ENCODE measurements around the gene UBE3D. TPM values are rescaled to one million over a fixed set of nuclear protein-coding genes. Genes with fewer than 3 reads are reported as not detected.

Gene UBE3D
- total and polyA plus RNA-seq, 9 donors: 5.9 to 13.5 (median 8.2) TPM

DNA sequence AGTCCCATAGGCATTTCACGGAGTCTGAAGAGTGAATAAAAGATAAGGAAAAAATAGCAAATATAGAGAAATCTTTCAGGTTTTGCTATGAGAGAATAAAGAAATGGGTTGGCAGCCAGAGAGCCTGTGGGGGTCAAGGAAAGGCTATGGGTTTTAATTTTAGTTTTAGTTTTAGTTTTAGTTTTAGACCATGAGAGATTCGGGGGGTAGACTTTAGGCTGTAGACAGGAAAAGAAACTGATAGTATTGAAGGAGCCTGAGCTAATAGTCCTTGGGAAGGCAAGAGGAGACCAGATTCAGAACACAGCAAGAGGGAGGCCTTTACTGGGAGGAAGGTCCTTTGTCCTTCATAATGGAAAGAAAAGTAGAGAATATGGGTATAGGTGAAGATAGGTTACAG is 21.1 kb upstream of the UBE3D start:
- Histone ChIP-seq H3K36me3 (ENCODE audit: control insufficient read depth, insufficient read depth, low read length) (no peaks in the 10 kb centered on the region), H3K4me3 (ENCODE audit: low read length) (no peak overlapping the region), H3K27ac (ENCODE audit: low read length) (no peak overlapping the region), H3K27me3 (ENCODE audit: control insufficient read depth, insufficient read depth, low read length) (no peaks in the 10 kb centered on the region), H3K4me1 (ENCODE audit: control insufficient read depth, insufficient read depth, low read length) (no peaks in the 10 kb centered on the region), H3K9me3 (replicated peaks; ENCODE audit: control insufficient read depth, low read depth, low read length) (no peaks in the 10 kb centered on the region)
- no peak for DNase-seq
- 96% methylated on average over 2 of the region's 2 CpGs for WGBS (ENCODE audit: insufficient coverage)

DNA sequence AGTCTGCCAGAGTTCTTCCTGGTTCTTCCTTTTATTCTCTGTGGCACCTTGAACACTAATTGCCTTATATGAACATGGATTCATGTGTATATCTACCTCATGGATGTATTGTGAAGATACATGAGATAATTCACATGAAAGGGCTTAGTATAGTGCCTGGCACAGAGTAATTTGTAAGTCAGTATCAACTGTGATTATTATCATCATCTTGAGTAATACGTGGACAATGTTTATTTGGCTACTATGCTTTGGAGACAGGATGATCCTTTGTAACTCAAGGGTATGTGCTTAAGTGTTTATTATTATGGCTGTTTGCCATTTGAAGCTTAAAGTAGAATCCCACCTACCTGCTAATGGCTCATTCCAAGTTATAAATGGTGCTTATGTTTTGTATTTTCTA is 17.8 kb upstream of the UBE3D start:
- no CpG with 5 or more reads among the region's 1 CpG for WGBS (ENCODE audit: insufficient coverage)
- no peaks in the 10 kb centered on the region for H3K27me3 ChIP-seq (ENCODE audit: control insufficient read depth, insufficient read depth, low read length)
- H3K4me1 ChIP-seq (ENCODE audit: control insufficient read depth, insufficient read depth, low read length): no peaks in the 10 kb centered on the region
- H3K9me3 ChIP-seq (replicated peaks; ENCODE audit: control insufficient read depth, low read depth, low read length): no peaks in the 10 kb centered on the region
- DNase-seq: no peak
- H3K36me3 ChIP-seq (ENCODE audit: control insufficient read depth, insufficient read depth, low read length): no peaks in the 10 kb centered on the region
- H3K27ac ChIP-seq (ENCODE audit: low read length): no peak overlapping the region
- H3K4me3 ChIP-seq (ENCODE audit: low read length): no peak overlapping the region

DNA sequence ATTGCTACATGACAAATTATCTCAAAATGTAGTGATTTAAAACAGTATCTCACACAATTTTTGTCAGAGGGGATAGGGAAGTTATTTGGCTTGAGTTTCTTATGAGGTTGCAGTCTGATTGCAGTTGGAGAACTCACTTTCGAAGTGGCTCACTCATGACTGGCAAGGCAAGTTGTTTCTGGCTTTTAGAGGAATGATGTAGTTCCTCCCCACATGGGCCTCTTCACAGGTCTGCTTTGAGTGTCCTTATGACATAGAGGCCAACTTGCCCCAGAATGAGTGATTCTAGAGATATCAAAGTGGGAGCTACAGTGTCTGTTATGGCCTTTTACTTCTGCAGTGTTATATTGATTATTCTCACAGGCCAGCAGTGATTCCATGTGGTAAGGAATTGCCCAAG is 8.0 kb upstream of the UBE3D start:
- Histone ChIP-seq H3K27ac (ENCODE audit: low read length) (no peak overlapping the region), H3K36me3 (ENCODE audit: control insufficient read depth, insufficient read depth, low read length) (no peaks in the 10 kb centered on the region), H3K4me3 (ENCODE audit: low read length) (no peak overlapping the region), H3K4me1 (ENCODE audit: control insufficient read depth, insufficient read depth, low read length) (no peaks in the 10 kb centered on the region), H3K9me3 (replicated peaks; ENCODE audit: control insufficient read depth, low read depth, low read length) (no peaks in the 10 kb centered on the region), H3K27me3 (ENCODE audit: control insufficient read depth, insufficient read depth, low read length) (no peaks in the 10 kb centered on the region)
- WGBS (ENCODE audit: insufficient coverage): no CpG with 5 or more reads among the region's 1 CpG
- DNase-seq: peak; percentile 14

DNA sequence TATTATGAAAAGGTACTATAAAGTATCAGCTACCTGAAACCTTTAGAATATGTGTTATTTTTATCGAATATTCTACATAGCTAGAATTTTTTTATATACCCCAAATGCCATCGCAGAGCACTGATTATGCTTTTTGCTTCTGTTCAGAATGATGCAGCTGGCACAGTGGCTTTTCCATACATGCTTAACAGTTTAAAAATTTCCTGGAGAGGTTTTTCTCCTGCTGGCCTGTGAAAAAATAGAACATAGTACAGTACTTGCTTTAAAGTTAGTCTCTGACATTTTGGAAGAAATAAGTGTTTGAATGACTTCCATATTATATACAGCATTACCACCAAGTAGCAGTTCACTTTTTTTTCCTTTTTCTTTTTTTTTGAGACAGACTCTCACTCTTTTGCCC is 7.1 kb upstream of the UBE3D start:
- no CpG with 5 or more reads among the region's 2 CpGs for WGBS (ENCODE audit: insufficient coverage)
- DNase-seq: peak; percentile 72
- Histone ChIP-seq H3K4me3 (ENCODE audit: low read length) (no peak overlapping the region), H3K36me3 (ENCODE audit: control insufficient read depth, insufficient read depth, low read length) (no peaks in the 10 kb centered on the region), H3K9me3 (replicated peaks; ENCODE audit: control insufficient read depth, low read depth, low read length) (no peaks in the 10 kb centered on the region), H3K27me3 (ENCODE audit: control insufficient read depth, insufficient read depth, low read length) (no peaks in the 10 kb centered on the region), H3K27ac (ENCODE audit: low read length) (no peak overlapping the region), H3K4me1 (ENCODE audit: control insufficient read depth, insufficient read depth, low read length) (no peaks in the 10 kb centered on the region)

DNA sequence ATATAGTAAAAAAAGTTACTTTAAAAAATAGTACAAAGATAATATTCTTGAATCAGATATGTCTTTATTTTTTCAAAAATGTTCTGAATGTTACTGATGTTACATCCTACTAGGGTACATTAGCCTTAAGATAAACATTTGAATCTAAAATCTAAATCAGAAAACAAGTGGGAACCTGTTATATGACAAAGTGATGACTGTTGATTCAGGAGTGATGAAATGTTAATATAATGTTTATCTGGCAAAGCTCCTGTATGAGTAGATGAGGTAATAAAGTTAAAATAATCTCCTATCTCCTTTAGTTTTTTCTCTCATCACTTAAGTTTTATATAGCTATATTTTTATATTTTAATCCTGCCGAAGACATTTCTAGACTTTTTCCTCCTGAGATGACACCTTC is 6.1 kb upstream of the UBE3D start:
- WGBS (ENCODE audit: insufficient coverage): no CpG with 5 or more reads among the region's 1 CpG
- no peak for DNase-seq
- H3K27ac ChIP-seq (ENCODE audit: low read length): no peak overlapping the region

DNA sequence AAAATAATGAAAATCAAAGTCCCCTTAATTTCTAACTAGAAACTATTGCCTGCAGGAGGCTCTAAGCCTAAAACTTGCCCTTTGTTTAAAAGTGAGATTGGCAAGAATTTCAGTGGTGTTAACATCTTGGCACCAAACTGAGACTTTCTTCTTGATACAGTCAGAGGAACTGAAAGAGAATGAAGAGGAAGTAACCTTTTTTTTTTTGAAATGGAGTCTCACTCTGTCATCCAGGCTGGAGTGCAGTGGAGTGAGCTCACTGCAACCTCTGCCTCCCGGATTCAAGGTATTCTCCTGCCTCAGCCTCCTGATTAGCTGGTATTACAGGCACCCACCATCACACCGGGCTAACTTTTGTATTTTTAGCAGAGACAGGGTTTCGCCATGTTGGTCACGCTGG is 5.4 kb upstream of the UBE3D start:
- no peak overlapping the region for H3K27ac ChIP-seq (ENCODE audit: low read length)
- H3K4me1 ChIP-seq (ENCODE audit: control insufficient read depth, insufficient read depth, low read length): no peaks in the 10 kb centered on the region
- no peaks in the 10 kb centered on the region for H3K36me3 ChIP-seq (ENCODE audit: control insufficient read depth, insufficient read depth, low read length)
- no peak overlapping the region for H3K4me3 ChIP-seq (ENCODE audit: low read length)
- H3K27me3 ChIP-seq (ENCODE audit: control insufficient read depth, insufficient read depth, low read length): no peaks in the 10 kb centered on the region
- no peaks in the 10 kb centered on the region for H3K9me3 ChIP-seq (replicated peaks; ENCODE audit: control insufficient read depth, low read depth, low read length)
- 84% methylated on average over 4 of the region's 4 CpGs for WGBS (ENCODE audit: insufficient coverage)
- DNase-seq: peak; percentile 25

More for the DNA sequence above, 6.1 kb upstream of the UBE3D start:
- no peaks in the 10 kb centered on the region for H3K27me3 ChIP-seq (ENCODE audit: control insufficient read depth, insufficient read depth, low read length)
- H3K4me1 ChIP-seq (ENCODE audit: control insufficient read depth, insufficient read depth, low read length): no peaks in the 10 kb centered on the region
- no peaks in the 10 kb centered on the region for H3K36me3 ChIP-seq (ENCODE audit: control insufficient read depth, insufficient read depth, low read length)
- no peaks in the 10 kb centered on the region for H3K9me3 ChIP-seq (replicated peaks; ENCODE audit: control insufficient read depth, low read depth, low read length)
- no peak overlapping the region for H3K4me3 ChIP-seq (ENCODE audit: low read length)

DNA sequence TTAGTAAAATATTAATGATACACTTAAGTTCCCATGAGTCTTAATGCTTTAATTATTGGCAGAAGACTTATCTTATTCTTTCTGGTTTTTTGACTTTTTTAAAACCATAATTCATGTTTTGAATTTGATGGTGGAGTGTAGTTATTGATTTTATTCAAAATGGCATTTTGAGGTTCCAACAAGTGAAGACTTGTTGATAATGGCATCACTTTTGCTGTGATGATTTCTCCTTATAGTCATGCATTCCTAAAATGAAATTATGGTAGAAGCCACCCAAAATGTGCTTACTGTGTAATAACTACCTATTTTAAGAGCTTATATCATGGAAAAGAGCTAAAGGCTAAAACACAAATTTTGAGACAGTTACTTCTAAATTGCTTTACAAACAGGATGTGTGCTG is 4.0 kb upstream of the UBE3D start:
- Histone ChIP-seq H3K27me3 (ENCODE audit: control insufficient read depth, insufficient read depth, low read length) (no peaks in the 10 kb centered on the region), H3K9me3 (replicated peaks; ENCODE audit: control insufficient read depth, low read depth, low read length) (no peaks in the 10 kb centered on the region), H3K36me3 (ENCODE audit: control insufficient read depth, insufficient read depth, low read length) (no peaks in the 10 kb centered on the region), H3K4me3 (ENCODE audit: low read length) (no peak overlapping the region), H3K4me1 (ENCODE audit: control insufficient read depth, insufficient read depth, low read length) (peaks cover 3% of the 10 kb centered on the region), H3K27ac (ENCODE audit: low read length) (no peak overlapping the region)
- DNase-seq: no peak

DNA sequence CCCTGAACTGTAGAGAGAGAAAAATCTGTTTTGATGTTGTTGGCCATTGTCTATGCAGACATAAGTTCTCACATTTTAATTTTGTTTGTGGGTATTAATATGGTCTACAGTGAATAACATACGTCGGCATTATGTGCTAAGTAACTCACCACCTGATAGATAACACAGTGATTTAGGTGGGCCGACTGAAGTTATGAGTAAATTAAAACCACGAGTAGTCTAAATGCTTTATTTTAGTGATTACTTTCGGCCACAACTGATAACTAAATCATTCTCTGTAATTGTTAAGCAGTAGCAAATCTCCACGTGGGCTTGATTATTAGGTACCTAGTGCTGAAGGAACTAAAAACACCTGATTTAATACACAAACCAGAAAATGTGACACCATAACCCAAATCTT is 3.0 kb upstream of the UBE3D start:
- Histone ChIP-seq H3K36me3 (ENCODE audit: control insufficient read depth, insufficient read depth, low read length) (no peaks in the 10 kb centered on the region), H3K27ac (ENCODE audit: low read length) (no peak overlapping the region), H3K9me3 (replicated peaks; ENCODE audit: control insufficient read depth, low read depth, low read length) (no peaks in the 10 kb centered on the region), H3K4me3 (ENCODE audit: low read length) (peak overlapping the region; percentile 96), H3K27me3 (ENCODE audit: control insufficient read depth, insufficient read depth, low read length) (no peaks in the 10 kb centered on the region), H3K4me1 (ENCODE audit: control insufficient read depth, insufficient read depth, low read length) (peaks cover 3% of the 10 kb centered on the region)
- no peak for DNase-seq
- WGBS (ENCODE audit: insufficient coverage): no CpG with 5 or more reads among the region's 6 CpGs

DNA sequence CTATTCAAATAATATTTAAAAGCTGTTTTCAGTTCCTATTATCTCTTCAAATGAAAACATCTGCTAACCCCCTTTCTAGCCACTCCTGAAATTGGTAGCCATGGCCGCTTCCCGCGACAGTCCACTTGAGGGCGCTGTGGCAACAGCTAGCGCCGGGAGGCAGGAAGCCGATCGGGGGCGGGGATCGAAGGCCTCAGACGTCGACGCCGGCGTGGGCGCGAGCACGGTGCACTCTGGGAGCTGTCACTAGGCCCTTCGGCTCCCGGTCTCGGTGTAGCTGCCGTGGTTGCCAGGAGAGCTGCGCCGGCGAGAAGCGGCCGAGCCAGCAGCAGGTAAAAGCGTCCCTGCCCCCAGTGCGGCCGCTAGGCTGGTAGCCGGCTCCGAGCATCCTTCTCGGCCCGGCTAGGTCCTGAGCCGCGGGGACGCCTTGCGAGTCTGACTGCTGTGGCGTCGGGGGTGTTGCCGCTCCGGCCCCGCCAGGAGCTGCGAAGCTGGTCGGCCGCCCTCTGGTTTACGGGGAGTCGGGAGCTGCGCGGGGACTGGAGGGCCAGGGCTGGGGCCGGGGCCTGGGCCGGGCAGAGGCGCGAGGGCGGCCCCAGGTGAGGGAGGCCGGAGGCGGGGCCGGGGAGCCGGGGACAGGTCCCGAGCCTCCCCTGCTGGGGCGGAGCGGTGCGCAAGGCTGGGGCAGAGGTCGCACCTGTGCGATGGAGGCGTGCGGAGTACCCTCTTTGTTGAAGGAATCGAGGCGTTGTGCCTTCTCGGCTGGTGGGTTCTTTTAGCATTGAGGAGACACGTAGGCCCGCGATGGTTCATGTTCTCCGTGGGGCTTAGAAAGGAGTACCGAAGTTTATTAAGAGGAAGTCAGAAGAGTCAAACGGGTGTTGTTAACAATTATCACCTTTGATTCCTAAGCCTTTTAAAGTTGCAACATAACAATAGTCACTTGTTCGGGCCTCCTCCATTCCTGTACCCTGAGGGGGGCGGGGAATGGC is 2.1 kb upstream of the UBE3D start, which contains the start of gene DOP1A:
TSS of gene DOP1A (plus strand) at position 224 of the 992 bp plus-strand sequence. CDS start 29,307 bp downstream, outside the sequence.
- H3K27ac ChIP-seq (ENCODE audit: low read length): peak within 1 kb of the TSS; percentile 78
- no peaks in the 10 kb centered on the region for H3K36me3 ChIP-seq (ENCODE audit: control insufficient read depth, insufficient read depth, low read length)
- peak; percentile 97 for DNase-seq
- no peaks in the 10 kb centered on the region for H3K9me3 ChIP-seq (replicated peaks; ENCODE audit: control insufficient read depth, low read depth, low read length)
- H3K4me1 ChIP-seq (ENCODE audit: control insufficient read depth, insufficient read depth, low read length): peaks cover 3% of the 10 kb centered on the region
- no peaks in the 10 kb centered on the region for H3K27me3 ChIP-seq (ENCODE audit: control insufficient read depth, insufficient read depth, low read length)
- peak within 1 kb of the TSS; percentile 96 for H3K4me3 ChIP-seq (ENCODE audit: low read length)
- WGBS (ENCODE audit: insufficient coverage): under 1% methylated on average over 66 of the region's 78 CpGs

DNA sequence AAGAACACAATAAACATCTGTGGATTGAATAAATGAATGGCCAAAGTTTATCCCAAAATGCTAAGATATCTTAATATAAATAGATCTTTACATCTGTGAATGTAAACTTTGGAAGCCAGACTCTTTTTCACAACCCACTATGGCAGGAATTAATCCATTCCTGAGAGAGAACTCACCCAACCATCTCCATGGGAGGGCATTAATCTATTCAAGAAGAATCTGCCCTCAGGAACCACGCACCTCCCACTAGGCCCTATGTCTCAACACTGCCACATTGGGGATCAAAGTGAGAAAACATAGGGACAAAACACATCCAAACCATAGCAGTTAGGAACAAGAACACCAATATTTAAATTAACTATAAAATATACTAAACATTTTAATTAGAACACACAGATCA is 3.4 kb downstream of the UBE3D start:
- no peak for DNase-seq
- Histone ChIP-seq H3K4me3 (ENCODE audit: low read length) (no peak overlapping the region), H3K9me3 (replicated peaks; ENCODE audit: control insufficient read depth, low read depth, low read length) (no peaks in the 10 kb centered on the region), H3K27ac (ENCODE audit: low read length) (no peak overlapping the region), H3K4me1 (ENCODE audit: control insufficient read depth, insufficient read depth, low read length) (peaks cover 3% of the 10 kb centered on the region), H3K27me3 (ENCODE audit: control insufficient read depth, insufficient read depth, low read length) (no peaks in the 10 kb centered on the region), H3K36me3 (ENCODE audit: control insufficient read depth, insufficient read depth, low read length) (peaks cover 6% of the 10 kb centered on the region)
- no CpG with 5 or more reads among the region's 1 CpG for WGBS (ENCODE audit: insufficient coverage)

Measured in muscle of leg (tissue), 11 donors.